Osteoblast (primary cell): ENCODE data around the gene SULT1A1. TPM values are rescaled to one million over a fixed set of nuclear protein-coding genes. Genes with fewer than 3 reads are reported as not detected.
A peak's percentile ranks its signal among the peaks of the same experiment; 100 is the strongest.
"Not testable (repeated sequence)": the region's sequence is repeated elsewhere in the genome, so short reads cannot be mapped to it uniquely, and the experiment has no call there.

Experiments used
- DNase-seq: peaks from one replicate; pipeline ENCODE4 v3.0.0; 2011; ENCODE audit warnings: low spot score, mixed read lengths; ENCODE audit not compliant: insufficient read length; ENCODE audit errors: missing footprints
- H2AFZ ChIP-seq: 2 replicates; pipeline ENCODE4 v1.6.0; 2011; ENCODE audit warnings: mild to moderate bottlenecking, low read length
- H3K27ac ChIP-seq: 2 replicates; pipeline ENCODE4 v1.5.1; 2011; ENCODE audit warnings: mild to moderate bottlenecking, low read depth, low read length, moderate library complexity
- H3K27me3 ChIP-seq: 2 replicates; pipeline ENCODE4 v1.6.0; 2012; ENCODE audit warnings: mild to moderate bottlenecking, control low read depth, inconsistent platforms, low read length, moderate library complexity; ENCODE audit not compliant: insufficient read depth
- H3K36me3 ChIP-seq: 2 replicates; pipeline ENCODE4 v1.5.1; 2011; ENCODE audit warnings: mild to moderate bottlenecking, low read length, control low read depth, moderate library complexity; ENCODE audit not compliant: insufficient read depth
- H3K4me1 ChIP-seq: 2 replicates; pipeline ENCODE4 v1.5.1; 2011; ENCODE audit warnings: mild to moderate bottlenecking, low read length, control low read depth, moderate library complexity; ENCODE audit not compliant: insufficient read depth
- H3K4me2 ChIP-seq: 2 replicates; pipeline ENCODE4 v1.6.0; 2011; ENCODE audit warnings: mild to moderate bottlenecking, low read length; ENCODE audit not compliant: insufficient read depth
- H3K4me3 ChIP-seq: fragments of 200-600 bp; sonication (generic); 3 replicates; pipeline ENCODE4 v1.5.1; 2012; ENCODE audit warnings: mild to moderate bottlenecking, low read length, inconsistent platforms; ENCODE audit not compliant: insufficient read depth
- H3K79me2 ChIP-seq: 2 replicates; pipeline ENCODE4 v1.6.0; 2012; ENCODE audit warnings: mild to moderate bottlenecking, low read length, control low read depth, inconsistent platforms; ENCODE audit not compliant: insufficient read depth
- H3K9me3 ChIP-seq: 2 replicates; pipeline ENCODE4 v1.5.1; 2011; ENCODE audit warnings: low read depth, low read length, control low read depth
- H4K20me1 ChIP-seq: 2 replicates; pipeline ENCODE4 v1.6.0; 2012; ENCODE audit warnings: mild to moderate bottlenecking, low read length, control low read depth; ENCODE audit not compliant: insufficient read depth
- total RNA-seq: library from RNA; depleted of rRNA; stranded (reverse); fragments of >200 nt; gene quantifications from 2 replicates; pipeline ENCODE4 v1.2.3, GENCODE V29; 2012
- TF ChIP-seq, protein P1 (sequence below): IDR thresholded peaks from 2 replicates; pipeline ENCODE4 v1.5.1; 2011; ENCODE audit warnings: mild to moderate bottlenecking, low read depth, low read length, moderate library complexity; ENCODE audit errors: extremely low read depth

The SULT1A1 gene
- total RNA-seq, 1 donor, result 2.9 TPM

- Histone ChIP-seq H3K9me3 (no peaks in the 10 kb centered on the region), H3K36me3 (no peaks in the 10 kb centered on the region), H3K27me3 (no peaks in the 10 kb centered on the region), H3K4me1 (peaks cover 5% of the 10 kb centered on the region), H3K27ac (no peak overlapping the region), H3K79me2 (peaks cover 3% of the 10 kb centered on the region), H4K20me1 (no peaks in the 10 kb centered on the region), H3K4me3 (no peak overlapping the region), H3K4me2 (no peak overlapping the region), H2AFZ (no peak overlapping the region)
- TF ChIP-seq, protein P1, sequence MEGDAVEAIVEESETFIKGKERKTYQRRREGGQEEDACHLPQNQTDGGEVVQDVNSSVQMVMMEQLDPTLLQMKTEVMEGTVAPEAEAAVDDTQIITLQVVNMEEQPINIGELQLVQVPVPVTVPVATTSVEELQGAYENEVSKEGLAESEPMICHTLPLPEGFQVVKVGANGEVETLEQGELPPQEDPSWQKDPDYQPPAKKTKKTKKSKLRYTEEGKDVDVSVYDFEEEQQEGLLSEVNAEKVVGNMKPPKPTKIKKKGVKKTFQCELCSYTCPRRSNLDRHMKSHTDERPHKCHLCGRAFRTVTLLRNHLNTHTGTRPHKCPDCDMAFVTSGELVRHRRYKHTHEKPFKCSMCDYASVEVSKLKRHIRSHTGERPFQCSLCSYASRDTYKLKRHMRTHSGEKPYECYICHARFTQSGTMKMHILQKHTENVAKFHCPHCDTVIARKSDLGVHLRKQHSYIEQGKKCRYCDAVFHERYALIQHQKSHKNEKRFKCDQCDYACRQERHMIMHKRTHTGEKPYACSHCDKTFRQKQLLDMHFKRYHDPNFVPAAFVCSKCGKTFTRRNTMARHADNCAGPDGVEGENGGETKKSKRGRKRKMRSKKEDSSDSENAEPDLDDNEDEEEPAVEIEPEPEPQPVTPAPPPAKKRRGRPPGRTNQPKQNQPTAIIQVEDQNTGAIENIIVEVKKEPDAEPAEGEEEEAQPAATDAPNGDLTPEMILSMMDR, result no peak
- DNase-seq, result no peak
Measured at GRCh38 chr16:28572696-28573510, 36.9 kb downstream of the SULT1A1 start.

GRCh38 chr16:28569968-28570752, 39.7 kb downstream of the SULT1A1 start:
- peaks cover 6% of the 10 kb centered on the region for H3K79me2 ChIP-seq
- no peak overlapping the region for H3K4me2 ChIP-seq
- no peak overlapping the region for H3K27ac ChIP-seq
- peaks cover 4% of the 10 kb centered on the region for H3K9me3 ChIP-seq
- no peaks in the 10 kb centered on the region for H4K20me1 ChIP-seq
- TF ChIP-seq, protein P1, result no peak
- H3K4me3 ChIP-seq, result no peak overlapping the region
- H2AFZ ChIP-seq, result no peak overlapping the region
- no peak for DNase-seq
- H3K4me1 ChIP-seq, result peaks cover 5% of the 10 kb centered on the region
- no peaks in the 10 kb centered on the region for H3K27me3 ChIP-seq
- no peaks in the 10 kb centered on the region for H3K36me3 ChIP-seq

DNA sequence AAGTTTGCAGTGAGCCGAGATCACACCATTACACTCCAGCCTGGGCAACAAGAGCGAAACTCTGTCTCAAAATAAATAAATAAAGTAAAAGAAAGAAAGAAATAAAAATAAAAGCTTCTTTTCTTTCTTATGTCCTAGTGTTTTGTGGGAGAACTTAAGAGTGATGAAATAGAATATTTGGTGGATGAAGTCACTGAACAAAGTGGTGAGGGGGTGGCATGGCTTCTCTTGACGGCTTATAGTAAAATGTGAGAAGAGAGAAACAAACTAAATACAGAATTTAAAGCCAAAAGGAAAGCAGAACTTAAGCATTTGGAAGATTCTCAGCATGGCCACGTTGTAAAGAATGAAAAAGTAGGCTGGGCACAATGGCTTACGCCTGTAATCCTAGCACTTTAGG, 40.8 kb downstream of the SULT1A1 start:
- TF ChIP-seq, protein P1, result no peak
- Histone ChIP-seq H3K79me2 (peaks cover 6% of the 10 kb centered on the region), H2AFZ (no peak overlapping the region), H3K27me3 (no peaks in the 10 kb centered on the region), H4K20me1 (no peaks in the 10 kb centered on the region), H3K4me1 (peaks cover 5% of the 10 kb centered on the region), H3K4me2 (peak overlapping the region; percentile 34), H3K36me3 (no peaks in the 10 kb centered on the region), H3K9me3 (peaks cover 4% of the 10 kb centered on the region), H3K4me3 (no peak overlapping the region), H3K27ac (no peak overlapping the region)
- no peak for DNase-seq

- Histone ChIP-seq H3K27ac (no peak overlapping the region), H4K20me1 (no peaks in the 10 kb centered on the region), H3K4me3 (no peak overlapping the region), H2AFZ (no peak overlapping the region), H3K36me3 (no peaks in the 10 kb centered on the region), H3K9me3 (peaks cover 4% of the 10 kb centered on the region), H3K4me2 (no peak overlapping the region), H3K27me3 (no peaks in the 10 kb centered on the region), H3K79me2 (peaks cover 9% of the 10 kb centered on the region), H3K4me1 (peaks cover 5% of the 10 kb centered on the region)
- TF ChIP-seq, protein P1, result no peak
- no peak for DNase-seq
Measured at GRCh38 chr16:28567292-28567691, 42.6 kb downstream of the SULT1A1 start.

- not testable (repeated sequence) for H3K27me3 ChIP-seq, H4K20me1 ChIP-seq, H3K79me2 ChIP-seq, H2AFZ ChIP-seq, H3K9me3 ChIP-seq, H3K36me3 ChIP-seq, H3K27ac ChIP-seq, H3K4me3 ChIP-seq, H3K4me1 ChIP-seq, H3K4me2 ChIP-seq, DNase-seq
Measured at GRCh38 chr16:28566233-28566925, 43.5 kb downstream of the SULT1A1 start.
